ENCODE measurements around the gene NEK4. TPM values are rescaled to one million over a fixed set of nuclear protein-coding genes. Genes with fewer than 3 reads are reported as not detected.
A peak's percentile ranks its signal among the peaks of the same experiment; 100 is the strongest.

Gene NEK4
- total and polyA plus RNA-seq, 4 donors = 5.4 to 28.7 (median 15.4) TPM

GRCh38 chr3:52703341-52703740 is 67.4 kb downstream of the NEK4 start:
- H3K9me3 ChIP-seq (ENCODE audit: control insufficient read depth in 4 of 4, low read length in 3 of 4) = no peaks in the 10 kb centered on the region
- H3K4me3 ChIP-seq (ENCODE audit: low read depth in 1 of 3, low read length in 3 of 3) = peak overlapping the region in 1 of 3 donors; percentile 84
- no peak overlapping the region for H3K27ac ChIP-seq (ENCODE audit: low read depth in 1 of 2, low read length in 2 of 2)
- 95% methylated on average over 7 of the region's 7 CpGs for WGBS
- no peak for TF ChIP-seq YY1 (IDR thresholded peaks at IDR 0.05)
- TF ChIP-seq RAD21 (IDR thresholded peaks at IDR 0.05) = no peak
- TF ChIP-seq NR2F2 (IDR thresholded peaks at IDR 0.05) = no peak
- no peak for TF ChIP-seq MAX (IDR thresholded peaks at IDR 0.05)
- no peak for TF ChIP-seq HNF4A (conservative IDR thresholded peaks at IDR 0.05)
- TF ChIP-seq FOXA1 (IDR thresholded peaks at IDR 0.05) = no peak
- TF ChIP-seq JUND (IDR thresholded peaks at IDR 0.05) = no peak
- no peak for TF ChIP-seq SP1 (IDR thresholded peaks at IDR 0.05)
- no peak for TF ChIP-seq GABPA (IDR thresholded peaks at IDR 0.05 in 1 of 2, conservative IDR thresholded peaks at IDR 0.05 in 1 of 2)
- TF ChIP-seq REST (IDR thresholded peaks at IDR 0.05) = no peak
- TF ChIP-seq TAF1 (conservative IDR thresholded peaks at IDR 0.05) = no peak
- no peak for TF ChIP-seq HNF4G (IDR thresholded peaks at IDR 0.05)
- TF ChIP-seq, protein P1, sequence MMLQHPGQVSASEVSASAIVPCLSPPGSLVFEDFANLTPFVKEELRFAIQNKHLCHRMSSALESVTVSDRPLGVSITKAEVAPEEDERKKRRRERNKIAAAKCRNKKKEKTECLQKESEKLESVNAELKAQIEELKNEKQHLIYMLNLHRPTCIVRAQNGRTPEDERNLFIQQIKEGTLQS (IDR thresholded peaks at IDR 0.05) = no peak
- no peak for TF ChIP-seq EGR1 (IDR thresholded peaks at IDR 0.05; ENCODE audit: low read depth in 2 of 2)
- peaks cover 0 to 14% (median 3%) of the 10 kb centered on the region in 4 donors for H3K36me3 ChIP-seq (ENCODE audit: control insufficient read depth in 4 of 4, insufficient read depth in 3 of 4, low read depth in 1 of 4, low read length in 3 of 4)
- no peak overlapping the region for H3K9ac ChIP-seq (ENCODE audit: low read depth in 1 of 2, low read length in 2 of 2)
- peaks cover 2 to 38% (median 26%) of the 10 kb centered on the region in 4 donors for H3K4me1 ChIP-seq (ENCODE audit: control insufficient read depth in 4 of 4, insufficient read depth in 4 of 4, low read length in 3 of 4)
- H3K27me3 ChIP-seq (ENCODE audit: control insufficient read depth in 4 of 4, insufficient read depth in 4 of 4, low read length in 3 of 4) = no peaks in the 10 kb centered on the region
- DNase-seq (ENCODE audit: low spot score) = peak; percentile 4

DNA sequence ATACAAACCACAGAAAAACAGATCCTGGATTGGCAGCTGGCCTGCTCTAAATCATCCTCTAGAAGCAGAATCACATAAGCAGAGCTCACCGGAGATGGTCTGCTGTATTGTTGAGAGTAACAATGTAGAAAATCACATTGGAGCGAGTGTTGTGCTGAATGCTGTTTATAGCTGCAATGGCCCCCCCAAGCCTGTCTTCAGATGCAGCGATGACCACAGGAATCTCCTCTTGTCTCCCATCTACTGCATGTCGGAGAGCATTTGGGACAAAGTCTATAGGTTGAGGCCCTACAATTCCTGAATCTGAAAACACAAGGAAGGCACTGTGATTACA is 73.1 kb downstream of the NEK4 start:
- Histone ChIP-seq H3K4me3 (ENCODE audit: low read depth in 1 of 3, low read length in 3 of 3) (no peak overlapping the region), H3K9ac (ENCODE audit: low read depth in 1 of 2, low read length in 2 of 2) (no peak overlapping the region), H3K27me3 (ENCODE audit: control insufficient read depth in 4 of 4, insufficient read depth in 4 of 4, low read length in 3 of 4) (no peaks in the 10 kb centered on the region), H3K36me3 (ENCODE audit: control insufficient read depth in 4 of 4, insufficient read depth in 3 of 4, low read depth in 1 of 4, low read length in 3 of 4) (peaks cover 9 to 57% (median 53%) of the 10 kb centered on the region in 4 donors), H3K27ac (ENCODE audit: low read depth in 1 of 2, low read length in 2 of 2) (no peak overlapping the region), H3K9me3 (ENCODE audit: control insufficient read depth in 4 of 4, low read length in 3 of 4) (no peaks in the 10 kb centered on the region), H3K4me1 (ENCODE audit: control insufficient read depth in 4 of 4, insufficient read depth in 4 of 4, low read length in 3 of 4) (peaks cover 0 to 4% (median 0%) of the 10 kb centered on the region in 4 donors)
- no peak for DNase-seq (ENCODE audit: low spot score)
- TF ChIP-seq CTCF (IDR thresholded peaks at IDR 0.05; ENCODE audit: low read depth, low read length, missing input control) (no peak), JUND (IDR thresholded peaks at IDR 0.05) (no peak), EGR1 (IDR thresholded peaks at IDR 0.05; ENCODE audit: low read depth in 2 of 2) (no peak), HNF4G (IDR thresholded peaks at IDR 0.05) (no peak), FOXA1 (IDR thresholded peaks at IDR 0.05) (no peak), SP1 (IDR thresholded peaks at IDR 0.05) (no peak), MAX (IDR thresholded peaks at IDR 0.05) (no peak), TAF1 (conservative IDR thresholded peaks at IDR 0.05) (no peak), YY1 (IDR thresholded peaks at IDR 0.05) (no peak), NR2F2 (IDR thresholded peaks at IDR 0.05) (no peak), RXRA (IDR thresholded peaks at IDR 0.05) (no peak), FOXA2 (IDR thresholded peaks at IDR 0.05) (no peak), ZBTB33 (IDR thresholded peaks at IDR 0.05) (no peak), RAD21 (IDR thresholded peaks at IDR 0.05) (no peak), HNF4A (conservative IDR thresholded peaks at IDR 0.05) (no peak), REST (IDR thresholded peaks at IDR 0.05) (no peak), GABPA (IDR thresholded peaks at IDR 0.05 in 1 of 2, conservative IDR thresholded peaks at IDR 0.05 in 1 of 2) (no peak)
- TF ChIP-seq, protein P1 (IDR thresholded peaks at IDR 0.05) = no peak
- 97% methylated on average over 4 of the region's 4 CpGs for WGBS
